NCI-H526 (cell line): ENCODE data around the gene ZSWIM6.

ENCODE experiments used
- DNase-seq, 2 experiments: peaks; one replicate each; lab custom pipeline; 2025; lab: John Stamatoyannopoulos, UW

The ZSWIM6 gene

GRCh38 chr5:61447780-61448495, 115.9 kb downstream of the ZSWIM6 start:
- no peak for DNase-seq

- no peak for DNase-seq
These were observed 117.9 kb downstream of the ZSWIM6 start for GRCh38 chr5:61449804-61450492.

- no peak for DNase-seq
These were observed 118.6 kb downstream of the ZSWIM6 start for GRCh38 chr5:61450493-61451279.

GRCh38 chr5:61455179-61456006, 123.3 kb downstream of the ZSWIM6 start:
- DNase-seq: no peak

- DNase-seq: no peak
These were observed 128.4 kb downstream of the ZSWIM6 start for GRCh38 chr5:61460471-61460870.

GRCh38 chr5:61461417-61461816, 129.4 kb downstream of the ZSWIM6 start:
- peak in 1 of 2 experiments; percentile 12 for DNase-seq

- no peak for DNase-seq
These were observed 129.9 kb downstream of the ZSWIM6 start for GRCh38 chr5:61461926-61462325.

- no peak for DNase-seq
These were observed 131.5 kb downstream of the ZSWIM6 start for GRCh38 chr5:61463596-61463995.

GRCh38 chr5:61464512-61464911, 132.5 kb downstream of the ZSWIM6 start:
- no peak for DNase-seq

- no peak for DNase-seq
These were observed 133.0 kb downstream of the ZSWIM6 start for GRCh38 chr5:61465066-61465465.

- DNase-seq: no peak
These were observed 133.4 kb downstream of the ZSWIM6 start for GRCh38 chr5:61465496-61465895.

GRCh38 chr5:61466017-61466416, 134.0 kb downstream of the ZSWIM6 start:
- no peak for DNase-seq

- DNase-seq: peak in 1 of 2 experiments; percentile 23
These were observed 135.9 kb downstream of the ZSWIM6 start for GRCh38 chr5:61467766-61468482.

GRCh38 chr5:61468483-61468865, 136.4 kb downstream of the ZSWIM6 start:
- peak in 1 of 2 experiments; percentile 2 for DNase-seq

GRCh38 chr5:61471352-61471751, 139.3 kb downstream of the ZSWIM6 start:
- DNase-seq: no peak

- DNase-seq: no peak
These were observed 140.3 kb downstream of the ZSWIM6 start for GRCh38 chr5:61472172-61472958.

GRCh38 chr5:61474746-61475145, 142.7 kb downstream of the ZSWIM6 start:
- DNase-seq: no peak

- no peak for DNase-seq
These were observed 145.7 kb downstream of the ZSWIM6 start for GRCh38 chr5:61477788-61478187.

- DNase-seq: no peak
These were observed 148.0 kb downstream of the ZSWIM6 start for GRCh38 chr5:61479850-61480614.

- DNase-seq: no peak
These were observed 150.9 kb downstream of the ZSWIM6 start for GRCh38 chr5:61482980-61483379.
